PC-9 (cell line): Measurements from ENCODE around the gene RLN3. TPM values are rescaled to one million over a fixed set of nuclear protein-coding genes. Genes with fewer than 3 reads are reported as not detected.

Source experiments
- BruUV-seq: library from RNA; stranded (reverse); fragments of 400-500 nt; replicated peaks from 2 replicates; lab custom pipeline; 2021; lab: Mats Ljungman, UMichigan
- CTCF ChIA-PET: fragments of 300-600 bp; sonication (Branson Sonifier 250); formaldehyde crosslinking; loops from one replicate; lab custom pipeline; 2022; ENCODE audit warnings: antibody characterized with exemption; lab: Charles Lee
- POLR2A ChIA-PET: fragments of 300-600 bp; sonication (Branson Sonifier 250); formaldehyde crosslinking; loops from one replicate; lab custom pipeline; 2022; ENCODE audit warnings: antibody characterized with exemption; ENCODE audit not compliant: unreplicated experiment; lab: Charles Lee
- DNase-seq, 2 experiments: peaks; one replicate each; pipeline versions ENCODE4 v3.0.0 to v3.0.0-alpha.2; 2015 to 2022; ENCODE audit warnings: mixed read lengths in 1 of 2
- H2AFZ ChIP-seq: fragments of 200-600 bp; sonication (generic); 2 replicates; pipeline ENCODE4 v1.8.1; 2017; ENCODE audit warnings: antibody characterized with exemption
- H3F3A ChIP-seq: fragments of 200-600 bp; sonication (generic); 2 replicates; pipeline ENCODE4 v1.8.1; 2017; ENCODE audit warnings: antibody characterized with exemption, mild to moderate bottlenecking, low read depth; ENCODE audit not compliant: insufficient read depth
- H3K27ac ChIP-seq: fragments of 200-600 bp; sonication (generic); 2 replicates; pipeline ENCODE4 v1.6.1; 2016; ENCODE audit warnings: mixed run types
- H3K27me3 ChIP-seq: fragments of 200-600 bp; sonication (generic); 2 replicates; pipeline ENCODE4 v1.6.1; 2016; ENCODE audit warnings: low read depth, mixed run types; ENCODE audit not compliant: insufficient read depth
- H3K36me3 ChIP-seq: fragments of 200-600 bp; sonication (generic); 2 replicates; pipeline ENCODE4 v1.6.1; 2016; ENCODE audit warnings: low read depth, mixed run types
- H3K4me1 ChIP-seq: fragments of 200-600 bp; sonication (generic); replicated peaks from 2 replicates; pipeline ENCODE4 v1.6.1; 2016; ENCODE audit warnings: mixed run types; ENCODE audit not compliant: insufficient read depth
- H3K4me2 ChIP-seq: fragments of 200-600 bp; sonication (generic); 2 replicates; pipeline ENCODE4 v1.6.1; 2017; ENCODE audit warnings: mixed run types
- H3K4me3 ChIP-seq: fragments of 200-600 bp; sonication (generic); 2 replicates; pipeline ENCODE4 v1.6.1; 2016; ENCODE audit warnings: mixed run types
- H3K79me2 ChIP-seq: fragments of 200-600 bp; sonication (generic); 2 replicates; pipeline ENCODE4 v1.6.1; 2017; ENCODE audit warnings: low read depth, mixed run types
- H3K9me2 ChIP-seq: fragments of 200-600 bp; sonication (generic); 2 replicates; pipeline ENCODE4 v1.8.1; 2017; ENCODE audit warnings: mild to moderate bottlenecking; ENCODE audit not compliant: insufficient read depth
- H3K9me3 ChIP-seq: fragments of 200-600 bp; sonication (generic); 2 replicates; pipeline ENCODE4 v1.8.1; 2016; ENCODE audit warnings: low read depth; ENCODE audit not compliant: insufficient read depth
- H4K20me1 ChIP-seq: fragments of 200-600 bp; sonication (generic); 2 replicates; pipeline ENCODE4 v1.8.1; 2017; ENCODE audit not compliant: insufficient read depth
- CTCF ChIP-seq: fragments of 200-600 bp; sonication (generic); conservative IDR thresholded peaks from 2 replicates; pipeline ENCODE4 v1.6.1; 2017; ENCODE audit warnings: mixed run types, antibody characterized with exemption, mild to moderate bottlenecking, moderate library complexity
- EZH2 ChIP-seq: fragments of 200-600 bp; sonication (generic); IDR thresholded peaks from 2 replicates; pipeline ENCODE4 v1.8.0; 2017; ENCODE audit warnings: antibody characterized with exemption, low read depth
- intact Hi-C: fragments of 100-400 bp; cut with micrococcal nuclease; formaldehyde crosslinking; loops from one replicate; pipeline ENCODE4 v1.10.0; 2022; ENCODE audit not compliant: unreplicated experiment
- total RNA-seq: library from RNA; stranded (reverse); gene quantifications from 2 replicates; pipeline ENCODE4 v1.2.3, GENCODE V29; 2021

The RLN3 gene
- total RNA-seq, 1 experiment from 2014 or later, result not detected

- DNase-seq, result no peak
- CTCF ChIA-PET, result no interaction called here
- H3K27ac ChIP-seq, result no peak overlapping the region
- no peak overlapping the region for H3K4me2 ChIP-seq
- peaks cover 6% of the 10 kb centered on the region; the same call in 1 of the 2 replicates for H4K20me1 ChIP-seq
- intact Hi-C loops, result no loop called here
- H3K4me1 ChIP-seq, result no peaks in the 10 kb centered on the region
- no peaks in the 10 kb centered on the region for H3K36me3 ChIP-seq
- BruUV-seq, result no TSS peak
- H3K27me3 ChIP-seq, result no peaks in the 10 kb centered on the region
- TF ChIP-seq CTCF (no peak), EZH2 (no peak)
- no peak overlapping the region for H3K4me3 ChIP-seq
- H2AFZ ChIP-seq, result no peak overlapping the region
- no peaks in the 10 kb centered on the region for H3K9me3 ChIP-seq
- H3F3A ChIP-seq, result peaks cover 5% of the 10 kb centered on the region; the same call in 1 of the 2 replicates
- H3K79me2 ChIP-seq, result no peaks in the 10 kb centered on the region
- H3K9me2 ChIP-seq, result no peaks in the 10 kb centered on the region
- POLR2A ChIA-PET, result no interaction called here
Measured at GRCh38 chr19:13984875-13985741, 42.8 kb upstream of the RLN3 start.

- intact Hi-C loops, result no loop called here
- Histone ChIP-seq H3K36me3 (no peaks in the 10 kb centered on the region), H3K4me3 (no peak overlapping the region), H2AFZ (no peak overlapping the region), H4K20me1 (peaks cover 6% of the 10 kb centered on the region; the same call in 1 of the 2 replicates), H3K27ac (no peak overlapping the region), H3K79me2 (no peaks in the 10 kb centered on the region), H3K4me2 (no peak overlapping the region), H3K9me3 (no peaks in the 10 kb centered on the region), H3K9me2 (no peaks in the 10 kb centered on the region), H3F3A (peaks cover 5% of the 10 kb centered on the region; the same call in 1 of the 2 replicates), H3K27me3 (no peaks in the 10 kb centered on the region), H3K4me1 (no peaks in the 10 kb centered on the region)
- TF ChIP-seq EZH2, result no peak
- no peak for TF ChIP-seq CTCF
- ChIA-PET CTCF (no interaction called here), POLR2A (no interaction called here)
- DNase-seq, result no peak
- no TSS peak for BruUV-seq
Measured at GRCh38 chr19:13985771-13986347, 42.1 kb upstream of the RLN3 start.

- Histone ChIP-seq H3K4me1 (no peaks in the 10 kb centered on the region), H3F3A (peaks cover 5% of the 10 kb centered on the region; the same call in 1 of the 2 replicates), H3K27ac (no peak overlapping the region), H3K79me2 (no peaks in the 10 kb centered on the region), H3K9me2 (no peaks in the 10 kb centered on the region), H3K9me3 (no peaks in the 10 kb centered on the region), H4K20me1 (peaks cover 6% of the 10 kb centered on the region; the same call in 1 of the 2 replicates), H2AFZ (no peak overlapping the region), H3K27me3 (no peaks in the 10 kb centered on the region), H3K4me2 (no peak overlapping the region), H3K4me3 (no peak overlapping the region), H3K36me3 (no peaks in the 10 kb centered on the region)
- BruUV-seq, result no TSS peak
- CTCF ChIA-PET, result no interaction called here
- intact Hi-C loops, result no loop called here
- no peak for TF ChIP-seq CTCF
- TF ChIP-seq EZH2, result no peak
- POLR2A ChIA-PET, result no interaction called here
- peak in 1 of 2 experiments; percentile 30 for DNase-seq
Measured at GRCh38 chr19:13986348-13986904, 41.5 kb upstream of the RLN3 start.
